ENCODE results near the gene TSHZ2. TPM values are rescaled to one million over a fixed set of nuclear protein-coding genes. Genes with fewer than 3 reads are reported as not detected.

TSHZ2 gene, protein sequence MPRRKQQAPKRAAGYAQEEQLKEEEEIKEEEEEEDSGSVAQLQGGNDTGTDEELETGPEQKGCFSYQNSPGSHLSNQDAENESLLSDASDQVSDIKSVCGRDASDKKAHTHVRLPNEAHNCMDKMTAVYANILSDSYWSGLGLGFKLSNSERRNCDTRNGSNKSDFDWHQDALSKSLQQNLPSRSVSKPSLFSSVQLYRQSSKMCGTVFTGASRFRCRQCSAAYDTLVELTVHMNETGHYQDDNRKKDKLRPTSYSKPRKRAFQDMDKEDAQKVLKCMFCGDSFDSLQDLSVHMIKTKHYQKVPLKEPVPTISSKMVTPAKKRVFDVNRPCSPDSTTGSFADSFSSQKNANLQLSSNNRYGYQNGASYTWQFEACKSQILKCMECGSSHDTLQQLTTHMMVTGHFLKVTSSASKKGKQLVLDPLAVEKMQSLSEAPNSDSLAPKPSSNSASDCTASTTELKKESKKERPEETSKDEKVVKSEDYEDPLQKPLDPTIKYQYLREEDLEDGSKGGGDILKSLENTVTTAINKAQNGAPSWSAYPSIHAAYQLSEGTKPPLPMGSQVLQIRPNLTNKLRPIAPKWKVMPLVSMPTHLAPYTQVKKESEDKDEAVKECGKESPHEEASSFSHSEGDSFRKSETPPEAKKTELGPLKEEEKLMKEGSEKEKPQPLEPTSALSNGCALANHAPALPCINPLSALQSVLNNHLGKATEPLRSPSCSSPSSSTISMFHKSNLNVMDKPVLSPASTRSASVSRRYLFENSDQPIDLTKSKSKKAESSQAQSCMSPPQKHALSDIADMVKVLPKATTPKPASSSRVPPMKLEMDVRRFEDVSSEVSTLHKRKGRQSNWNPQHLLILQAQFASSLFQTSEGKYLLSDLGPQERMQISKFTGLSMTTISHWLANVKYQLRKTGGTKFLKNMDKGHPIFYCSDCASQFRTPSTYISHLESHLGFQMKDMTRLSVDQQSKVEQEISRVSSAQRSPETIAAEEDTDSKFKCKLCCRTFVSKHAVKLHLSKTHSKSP (N-terminal part only)
- 30.4 TPM for total RNA-seq

DNA sequence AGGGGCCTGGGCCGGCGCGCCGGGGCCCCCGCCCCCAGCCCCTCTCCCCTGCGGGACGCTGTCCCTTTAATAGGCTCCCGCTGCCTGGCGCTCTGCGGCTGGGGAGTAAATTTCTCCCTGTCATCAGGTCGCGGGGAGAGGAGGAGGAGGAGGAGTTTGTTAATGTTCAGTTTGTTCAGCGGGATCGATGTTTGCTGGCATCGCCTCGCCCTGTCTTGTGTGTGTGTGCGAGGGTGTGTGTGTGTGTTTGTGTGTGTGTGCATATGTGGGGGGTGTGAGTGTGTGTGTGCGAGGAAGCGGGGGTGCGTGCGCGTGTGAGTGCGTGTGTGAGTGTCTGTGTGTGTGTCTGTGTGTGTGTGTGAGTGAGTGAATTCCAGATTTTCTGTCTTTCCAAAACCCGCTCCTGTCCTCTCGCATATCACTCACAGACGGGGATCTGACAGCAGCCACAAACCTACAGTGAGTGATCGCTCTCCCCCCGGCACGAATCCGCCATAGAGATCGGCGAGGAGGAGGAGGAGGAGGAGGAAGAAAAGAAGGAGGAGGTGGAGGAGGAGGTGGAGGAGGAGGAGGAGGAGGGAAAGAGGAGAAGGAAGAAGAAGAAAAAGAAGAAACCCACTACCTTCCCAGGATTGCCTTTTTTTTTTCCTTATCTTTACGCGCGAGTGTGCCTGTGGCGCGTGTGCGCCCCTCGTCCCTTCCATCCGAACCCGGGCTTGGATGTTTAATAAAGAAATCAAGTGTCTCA lies at the start of gene TSHZ2:
Gene TSHZ2, plus strand, starts transcription at position 169 of the 748 bp plus-strand sequence. CDS start 936 bp downstream, outside the sequence.
- no peak for TF ChIP-seq POLR2AphosphoS5 (IDR thresholded peaks at IDR 0.05; ENCODE audit: insufficient read depth in 1 of 2, low read depth in 1 of 2)
- TF ChIP-seq CTCF (IDR thresholded peaks at IDR 0.05): no peak
- TF ChIP-seq POLR2A (IDR thresholded peaks at IDR 0.05): no peak

GRCh38 chr20:52922436-52922835 lies 49.7 kb upstream of the TSHZ2 start:
- H3K36me3 ChIP-seq: no peaks in the 10 kb centered on the region
- no peak overlapping the region for H3K4me3 ChIP-seq
- TF ChIP-seq POLR2A (IDR thresholded peaks at IDR 0.05) (no peak), POLR2AphosphoS5 (IDR thresholded peaks at IDR 0.05; ENCODE audit: insufficient read depth in 1 of 2, low read depth in 1 of 2) (no peak), CTCF (IDR thresholded peaks at IDR 0.05) (no peak)
- H3K4me1 ChIP-seq: no peaks in the 10 kb centered on the region
- no peak overlapping the region for H3K27ac ChIP-seq
- H3K9me3 ChIP-seq: no peaks in the 10 kb centered on the region
- no peak for DNase-seq (ENCODE audit: extremely low spot score in 2 of 2)
- no peaks in the 10 kb centered on the region for H3K27me3 ChIP-seq
- intact Hi-C loops (cut with DNase I): no loop called here

More for the DNA sequence above, at the start of gene TSHZ2:
- Histone ChIP-seq H3K27ac (peak within 1 kb of the TSS; percentile 62), H3K27me3 (no peaks in the 10 kb centered on the region), H3K9me3 (no peaks in the 10 kb centered on the region), H3K4me1 (peaks cover 13% of the 10 kb centered on the region), H3K4me3 (peak within 1 kb of the TSS; percentile 49 to 59), H3K36me3 (no peaks in the 10 kb centered on the region)
- no peak for DNase-seq (ENCODE audit: extremely low spot score in 2 of 2)
- intact Hi-C loops (cut with DNase I): no loop called here

GRCh38 chr20:52923123-52923937 lies 48.8 kb upstream of the TSHZ2 start:
- peak in 1 of 2 donors; percentile 66 for TF ChIP-seq POLR2AphosphoS5 (IDR thresholded peaks at IDR 0.05; ENCODE audit: insufficient read depth in 1 of 2, low read depth in 1 of 2)
- TF ChIP-seq POLR2A (IDR thresholded peaks at IDR 0.05): no peak
- H3K4me1 ChIP-seq: no peaks in the 10 kb centered on the region
- intact Hi-C loops (cut with DNase I): no loop called here
- no peak for DNase-seq (ENCODE audit: extremely low spot score in 2 of 2)
- H3K36me3 ChIP-seq: no peaks in the 10 kb centered on the region
- no peak overlapping the region for H3K4me3 ChIP-seq
- no peaks in the 10 kb centered on the region for H3K27me3 ChIP-seq
- no peak overlapping the region for H3K27ac ChIP-seq
- H3K9me3 ChIP-seq: no peaks in the 10 kb centered on the region

- intact Hi-C loops (cut with DNase I): no loop called here
- no peaks in the 10 kb centered on the region for H3K9me3 ChIP-seq
- TF ChIP-seq POLR2AphosphoS5 (IDR thresholded peaks at IDR 0.05; ENCODE audit: insufficient read depth in 1 of 2, low read depth in 1 of 2) (no peak), CTCF (IDR thresholded peaks at IDR 0.05) (no peak), POLR2A (IDR thresholded peaks at IDR 0.05) (no peak)
- H3K4me3 ChIP-seq: no peak overlapping the region
- H3K4me1 ChIP-seq: no peaks in the 10 kb centered on the region
- no peak overlapping the region for H3K27ac ChIP-seq
- DNase-seq (ENCODE audit: extremely low spot score in 2 of 2): no peak
- no peaks in the 10 kb centered on the region for H3K27me3 ChIP-seq
- H3K36me3 ChIP-seq: no peaks in the 10 kb centered on the region
Observed at GRCh38 chr20:52924411-52925271, 47.5 kb upstream of the TSHZ2 start.

Measured in vagina (tissue), 2 donors.